GM21619 (cell line): ENCODE data around the gene DAPL1.
"Not testable (repeated sequence)": the region's sequence is repeated elsewhere in the genome, so short reads cannot be mapped to it uniquely, and the experiment has no call there.

Source experiments
- ATAC-seq: cut with Tn5 transposase; IDR thresholded peaks from one replicate; pipeline ENCODE4 v1.9.1; 2021; ENCODE audit not compliant: unreplicated experiment

Gene DAPL1

GRCh38 chr2:158817588-158817987 lies 22.5 kb downstream of the DAPL1 start:
- ATAC-seq = no peak

- no peak for ATAC-seq
Observed at GRCh38 chr2:158818511-158818910, 23.4 kb downstream of the DAPL1 start.

- ATAC-seq = no peak
Observed at GRCh38 chr2:158822193-158822592, 27.1 kb downstream of the DAPL1 start.

GRCh38 chr2:158823486-158824237 lies 28.5 kb downstream of the DAPL1 start:
- no peak for ATAC-seq

- no peak for ATAC-seq
Observed at GRCh38 chr2:158825021-158825420, 29.9 kb downstream of the DAPL1 start.

- ATAC-seq = no peak
Observed at GRCh38 chr2:158826965-158827364, 31.8 kb downstream of the DAPL1 start.

GRCh38 chr2:158828378-158829164 lies 33.5 kb downstream of the DAPL1 start:
- no peak for ATAC-seq

GRCh38 chr2:158829167-158829566 lies 34.0 kb downstream of the DAPL1 start:
- no peak for ATAC-seq

GRCh38 chr2:158830201-158830600 lies 35.1 kb downstream of the DAPL1 start:
- no peak for ATAC-seq

- no peak for ATAC-seq
Observed at GRCh38 chr2:158835431-158835830, 40.3 kb downstream of the DAPL1 start.

- ATAC-seq = no peak
Observed at GRCh38 chr2:158837645-158838044, 42.5 kb downstream of the DAPL1 start.

- ATAC-seq = no peak
Observed at GRCh38 chr2:158841850-158842249, 46.7 kb downstream of the DAPL1 start.

GRCh38 chr2:158845444-158845843 lies 50.3 kb downstream of the DAPL1 start:
- no peak for ATAC-seq

GRCh38 chr2:158845859-158846258 lies 50.7 kb downstream of the DAPL1 start:
- no peak for ATAC-seq

GRCh38 chr2:158847526-158847925 lies 52.4 kb downstream of the DAPL1 start:
- not testable (repeated sequence) for ATAC-seq

GRCh38 chr2:158848031-158848970 lies 53.2 kb downstream of the DAPL1 start:
- not testable (repeated sequence) for ATAC-seq

- ATAC-seq = not testable (repeated sequence)
Observed at GRCh38 chr2:158860179-158860578, 65.1 kb downstream of the DAPL1 start.

- ATAC-seq = not testable (repeated sequence)
Observed at GRCh38 chr2:158861626-158862025, 66.5 kb downstream of the DAPL1 start.

GRCh38 chr2:158865469-158865868 lies 70.4 kb downstream of the DAPL1 start:
- not testable (repeated sequence) for ATAC-seq
